Stimulated activated CD8-positive, alpha-beta memory T cell treated with anti-CD3 and anti-CD28 coated beads, Interleukin-15, amount 100 ng/mL, for 1 hour (primary cell): ENCODE data around the gene LSP1.
"Not testable (repeated sequence)": the region's sequence is repeated elsewhere in the genome, so short reads cannot be mapped to it uniquely, and the experiment has no call there.

Source experiments
- DNase-seq: peaks from one replicate; pipeline ENCODE4 v3.0.0-alpha.2; 2020; ENCODE audit warnings: low read depth

LSP1 gene, protein sequence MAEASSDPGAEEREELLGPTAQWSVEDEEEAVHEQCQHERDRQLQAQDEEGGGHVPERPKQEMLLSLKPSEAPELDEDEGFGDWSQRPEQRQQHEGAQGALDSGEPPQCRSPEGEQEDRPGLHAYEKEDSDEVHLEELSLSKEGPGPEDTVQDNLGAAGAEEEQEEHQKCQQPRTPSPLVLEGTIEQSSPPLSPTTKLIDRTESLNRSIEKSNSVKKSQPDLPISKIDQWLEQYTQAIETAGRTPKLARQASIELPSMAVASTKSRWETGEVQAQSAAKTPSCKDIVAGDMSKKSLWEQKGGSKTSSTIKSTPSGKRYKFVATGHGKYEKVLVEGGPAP

DNA sequence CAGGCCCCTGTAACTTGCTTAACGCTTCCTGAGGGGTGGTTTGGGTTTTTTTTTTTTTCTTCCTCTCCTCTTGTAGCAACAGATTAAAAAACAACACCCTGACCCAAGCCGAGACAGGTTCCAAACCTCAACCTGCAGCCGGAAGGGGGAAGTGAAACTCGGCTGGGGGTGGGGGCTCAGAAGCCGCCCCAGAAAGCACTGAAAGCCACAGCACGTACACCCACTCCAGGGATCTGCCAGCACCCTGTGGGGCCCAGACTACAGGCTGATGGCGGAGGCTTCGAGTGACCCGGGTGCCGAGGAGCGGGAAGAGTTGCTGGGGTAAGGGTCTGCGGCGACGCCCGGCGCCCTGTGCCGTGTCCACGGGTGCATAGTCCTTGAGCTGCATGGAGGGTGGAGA, at the start of gene LSP1:
Gene LSP1, plus strand, starts transcription at position 208 of the 400 bp plus-strand sequence. Its CDS starts 61 bp downstream, at position 269.
- DNase-seq = peak; percentile 53

DNA sequence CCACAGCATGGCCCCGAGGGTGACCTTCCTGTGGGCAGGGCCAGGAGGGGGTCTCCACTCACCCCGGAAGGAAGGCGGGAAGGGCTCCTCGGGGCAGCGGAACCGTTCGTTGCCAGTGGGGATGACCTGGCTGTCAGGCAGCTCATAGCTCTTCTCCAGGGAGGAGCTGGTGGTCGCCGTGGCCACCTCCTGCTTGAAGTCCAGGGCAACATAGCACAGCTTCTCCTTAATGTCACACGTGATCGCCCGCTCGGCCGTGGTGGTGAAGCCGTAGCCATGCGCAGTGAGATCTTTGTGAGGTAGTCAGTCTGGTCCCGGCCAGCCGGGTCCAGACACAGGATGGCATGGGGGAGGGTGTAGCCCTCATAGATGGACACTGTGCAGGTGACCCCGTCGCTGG, 49.6 kb upstream of the LSP1 start:
- DNase-seq = no peak

DNA sequence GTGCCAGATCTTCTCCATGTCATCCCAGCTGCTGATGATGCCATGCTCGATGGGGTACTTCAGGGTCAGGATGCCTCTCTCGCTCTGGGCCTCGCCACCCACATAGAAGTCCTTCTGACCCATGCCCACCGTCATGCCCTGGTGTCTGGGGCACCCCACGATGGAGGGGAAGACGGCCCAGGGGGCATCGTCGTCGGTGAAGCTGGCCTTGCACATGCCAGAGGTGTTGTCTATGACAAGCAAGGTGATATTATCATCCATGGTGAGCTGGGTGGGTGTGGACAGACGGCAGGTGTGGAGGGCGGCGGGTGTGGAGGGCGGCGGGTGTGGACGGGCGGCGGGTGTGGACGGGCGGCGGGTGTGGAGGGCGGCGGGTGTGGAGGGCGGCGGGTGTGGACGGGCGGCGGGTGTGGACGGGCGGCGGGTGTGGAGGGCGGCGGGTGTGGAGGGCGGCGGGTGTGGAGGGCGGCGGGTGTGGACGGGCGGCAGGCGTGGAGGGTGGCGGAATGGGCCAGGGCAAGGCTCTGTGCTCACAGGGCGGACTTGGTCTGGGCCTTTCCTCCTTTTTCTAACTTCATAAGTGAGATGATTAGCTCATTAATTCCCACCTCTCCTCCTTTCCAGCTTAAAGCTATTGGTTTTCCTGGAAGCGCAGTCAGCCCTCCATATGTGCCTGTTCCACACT, 48.9 kb upstream of the LSP1 start:
- not testable (repeated sequence) for DNase-seq

DNA sequence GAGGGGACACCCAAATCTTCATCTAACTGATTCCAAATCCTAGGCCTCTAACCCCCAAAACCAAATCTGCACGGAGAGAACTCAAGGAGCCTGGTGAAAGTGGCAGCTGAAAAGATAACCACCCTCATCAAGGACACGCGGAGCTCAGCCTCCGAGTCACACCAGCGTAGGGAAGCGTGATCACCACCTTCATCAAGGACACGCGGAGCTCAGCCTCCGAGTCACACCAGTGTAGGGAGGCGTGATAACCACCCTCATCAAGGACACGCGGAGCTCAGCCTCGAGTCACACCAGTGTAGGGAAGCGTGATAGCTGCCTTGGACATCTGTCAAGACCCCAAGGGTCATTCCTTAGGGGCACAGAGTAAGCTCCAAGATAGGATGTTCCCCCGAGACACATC, 47.4 kb upstream of the LSP1 start:
- DNase-seq = no peak

DNA sequence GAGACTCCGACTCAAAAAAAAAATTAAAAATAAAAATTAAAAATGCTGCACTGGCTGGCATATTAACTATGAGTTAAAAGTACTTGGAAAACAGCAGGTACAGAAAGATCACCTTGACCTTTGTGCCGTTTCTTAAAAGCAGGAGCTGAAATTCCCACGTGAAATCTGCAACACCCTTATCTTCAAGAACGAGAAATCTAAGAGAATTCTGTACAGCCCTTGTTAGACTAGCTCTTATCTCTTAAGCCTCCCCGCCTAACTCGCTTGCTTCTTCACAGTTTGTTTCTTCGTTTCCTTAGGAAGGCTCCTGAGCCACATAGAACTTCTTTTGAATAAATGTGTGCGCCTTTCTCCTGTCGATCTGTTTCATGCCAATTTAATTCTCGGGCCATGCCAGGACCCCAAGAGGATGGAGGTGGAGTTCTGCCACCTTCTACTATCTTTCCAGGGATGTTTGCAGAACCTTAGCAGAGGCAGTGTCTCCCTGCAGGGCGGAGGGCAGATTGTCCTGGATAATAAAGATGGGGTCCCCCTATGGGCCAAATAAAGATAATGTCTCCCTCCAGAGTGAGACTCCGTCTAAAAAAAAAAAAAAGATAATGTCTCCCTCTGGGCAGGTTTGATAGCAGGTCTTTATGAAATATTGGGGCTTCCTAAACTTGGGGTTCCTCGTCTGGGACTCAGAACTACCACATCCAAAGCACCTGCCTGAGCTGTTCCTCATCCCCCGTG, 45.5 kb upstream of the LSP1 start:
- no peak for DNase-seq

DNA sequence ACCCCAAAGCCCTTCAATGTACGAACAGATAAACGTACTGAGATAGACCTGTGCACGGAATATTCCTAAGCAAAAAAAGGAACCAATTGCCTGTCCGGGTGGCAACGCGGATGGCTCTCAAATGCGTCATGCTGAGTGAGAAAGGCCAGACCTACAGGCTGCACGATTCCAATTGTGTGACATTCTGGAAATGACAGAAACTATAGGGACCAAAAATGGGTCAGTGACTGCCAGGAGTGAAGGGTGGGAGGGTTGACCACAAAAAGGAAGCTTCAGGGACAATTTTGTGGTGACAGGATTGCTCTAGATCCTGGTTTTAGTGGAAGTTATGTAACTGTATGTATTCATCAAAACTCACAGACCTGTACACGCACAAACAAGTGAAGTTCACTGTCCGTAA, 42.1 kb upstream of the LSP1 start:
- DNase-seq = no peak

DNA sequence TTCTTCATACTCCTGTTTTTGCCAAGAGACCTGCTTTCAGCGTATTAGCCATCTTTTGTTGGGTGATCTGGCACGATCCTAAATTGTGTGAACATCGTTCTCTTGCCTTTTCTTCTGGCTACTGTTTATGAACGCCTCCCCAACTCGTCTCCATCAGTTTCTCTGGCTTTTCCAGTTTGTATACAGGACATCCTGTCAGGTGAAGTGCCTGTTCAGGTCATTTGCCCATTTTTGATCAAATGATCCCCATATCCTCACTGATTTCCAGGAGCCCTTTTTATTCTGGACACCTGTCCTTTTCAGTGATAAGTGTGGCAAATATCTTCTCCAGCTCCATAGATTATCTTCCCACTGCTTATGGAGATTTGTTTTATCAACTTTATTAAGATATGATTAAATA, 40.6 kb upstream of the LSP1 start:
- no peak for DNase-seq

DNA sequence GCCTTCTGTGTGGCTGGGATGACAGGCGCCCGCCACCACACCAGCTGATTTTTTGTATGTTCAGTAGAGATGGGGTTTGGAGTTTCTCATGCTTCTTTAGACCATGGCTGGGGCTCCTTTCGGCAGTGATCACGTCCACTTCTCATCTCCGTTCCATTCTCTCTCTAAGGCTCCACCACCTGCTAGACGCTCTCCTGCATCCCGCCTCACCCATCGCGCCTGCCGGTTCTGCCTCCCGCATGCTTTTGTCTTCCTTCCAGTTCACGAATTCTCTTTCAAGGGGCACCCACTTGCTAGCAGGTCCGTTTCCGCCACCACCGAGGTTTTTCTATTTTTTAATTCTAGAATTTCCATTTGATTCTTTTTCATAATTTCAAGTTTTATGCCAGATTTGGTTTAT, 40.1 kb upstream of the LSP1 start:
- no peak for DNase-seq

DNA sequence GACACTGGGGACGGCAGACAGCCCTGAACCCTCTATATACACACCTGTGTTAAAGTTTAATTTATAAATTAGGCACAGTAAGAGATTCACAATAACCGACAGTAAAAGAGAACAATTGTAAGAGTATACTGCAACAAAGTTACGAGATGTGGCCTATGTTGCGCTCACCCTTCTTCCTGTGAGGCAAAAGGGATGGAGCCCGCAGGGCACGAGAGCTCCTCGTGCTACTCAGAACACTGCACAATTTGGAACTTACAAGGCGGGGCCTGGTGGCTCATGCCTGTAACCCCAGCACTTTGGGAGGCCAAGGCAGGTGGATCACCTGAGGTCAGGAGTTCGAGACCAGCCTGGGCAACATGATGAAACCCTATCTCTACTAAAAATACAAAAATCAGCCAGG, 39.5 kb upstream of the LSP1 start:
- DNase-seq = not testable (repeated sequence)

DNA sequence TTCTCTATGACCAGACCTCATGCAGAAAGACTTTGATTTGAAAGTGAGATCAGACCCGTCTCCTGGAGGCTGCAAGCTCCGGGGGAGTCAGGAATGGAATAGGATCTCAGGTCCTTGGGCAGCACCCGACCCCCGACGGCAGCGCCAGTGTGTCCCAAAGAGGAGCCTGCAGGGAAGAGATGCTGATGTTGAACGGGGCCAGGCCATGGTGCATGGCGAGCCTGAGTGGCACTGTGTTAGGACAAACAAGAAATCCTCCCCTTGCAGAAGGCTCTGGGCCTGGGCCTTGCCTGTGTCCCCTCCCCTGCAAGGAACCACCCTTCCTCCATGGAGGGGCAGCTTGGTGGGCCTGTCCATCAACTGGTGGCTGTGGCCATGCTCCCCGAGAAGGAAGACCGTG, 38.2 kb upstream of the LSP1 start:
- DNase-seq = no peak

DNA sequence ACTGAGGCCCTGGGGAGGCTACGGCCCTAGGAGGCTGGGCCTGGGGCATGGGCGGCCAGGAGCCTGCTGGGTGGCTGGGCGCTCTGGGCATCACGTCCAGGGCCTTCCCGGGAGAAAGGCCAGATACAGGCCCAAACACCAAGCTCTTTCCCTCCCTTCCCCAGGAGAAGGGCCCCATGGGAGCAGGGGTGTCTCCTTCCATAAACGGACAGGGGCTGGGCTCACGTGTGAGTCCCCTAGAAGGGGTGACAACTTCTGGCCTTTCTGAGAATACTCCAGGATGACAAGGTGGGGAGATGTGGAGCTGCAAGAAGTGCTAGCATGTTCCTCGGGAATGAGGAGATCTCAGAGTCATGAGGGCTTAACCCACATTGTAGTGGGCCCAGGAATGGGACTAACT, 37.6 kb upstream of the LSP1 start:
- no peak for DNase-seq

DNA sequence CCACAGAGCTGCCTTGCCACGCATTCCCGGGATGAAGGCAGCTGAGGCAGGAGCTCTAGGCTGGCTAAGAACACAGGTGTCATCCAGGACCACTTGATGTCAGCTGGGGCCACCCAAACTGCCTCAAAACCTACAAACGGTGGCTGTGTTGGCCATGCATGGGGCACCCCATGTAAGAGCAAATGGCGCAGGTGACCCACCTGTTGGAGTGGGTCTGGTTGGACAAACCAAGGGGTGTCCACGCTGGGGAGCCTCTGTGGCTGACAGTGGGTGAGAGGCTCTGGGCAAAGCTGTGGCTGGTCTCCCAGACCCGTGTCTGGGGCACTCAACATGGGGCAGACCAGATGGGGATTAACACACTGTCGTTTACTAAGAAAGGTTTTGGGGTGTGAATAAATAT, 37.1 kb upstream of the LSP1 start:
- DNase-seq = no peak

DNA sequence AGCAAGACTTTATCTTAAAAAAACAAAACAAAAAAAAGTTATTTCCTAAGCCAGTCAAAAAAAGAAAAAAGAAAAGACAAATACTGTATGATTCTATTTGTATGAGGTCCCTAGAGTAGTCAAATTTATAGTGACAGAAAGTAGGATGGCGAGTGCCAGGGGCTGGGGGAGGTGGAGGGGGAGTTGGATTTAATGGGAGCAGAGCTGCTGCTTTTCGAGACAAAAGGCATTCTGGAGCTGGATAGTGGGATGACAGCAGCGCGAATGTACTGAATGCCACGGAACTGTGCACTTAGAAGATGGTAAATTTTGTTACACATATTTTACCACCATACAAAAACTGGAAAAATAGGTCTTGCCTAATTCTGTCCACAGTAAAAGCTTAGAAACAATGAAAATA, 35.9 kb upstream of the LSP1 start:
- DNase-seq = no peak

DNA sequence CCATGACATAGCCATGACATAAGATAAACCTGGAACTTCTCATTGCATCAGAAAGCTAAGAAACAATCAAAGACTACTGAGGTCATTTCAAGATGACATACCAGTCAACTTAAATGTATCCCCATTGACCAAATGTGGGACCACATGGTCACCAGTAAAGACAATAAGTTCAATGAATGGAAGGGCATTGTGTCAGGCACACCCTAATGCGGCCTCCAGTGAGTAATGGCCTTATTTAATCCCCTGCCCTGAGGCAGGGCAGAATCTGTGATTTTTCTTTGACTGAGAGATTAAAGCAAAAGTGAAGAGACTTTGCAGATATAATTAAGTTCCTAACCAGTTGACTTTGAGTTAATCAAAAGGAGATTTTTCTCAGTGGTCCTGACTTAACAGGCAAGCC, 35.4 kb upstream of the LSP1 start:
- DNase-seq = no peak

DNA sequence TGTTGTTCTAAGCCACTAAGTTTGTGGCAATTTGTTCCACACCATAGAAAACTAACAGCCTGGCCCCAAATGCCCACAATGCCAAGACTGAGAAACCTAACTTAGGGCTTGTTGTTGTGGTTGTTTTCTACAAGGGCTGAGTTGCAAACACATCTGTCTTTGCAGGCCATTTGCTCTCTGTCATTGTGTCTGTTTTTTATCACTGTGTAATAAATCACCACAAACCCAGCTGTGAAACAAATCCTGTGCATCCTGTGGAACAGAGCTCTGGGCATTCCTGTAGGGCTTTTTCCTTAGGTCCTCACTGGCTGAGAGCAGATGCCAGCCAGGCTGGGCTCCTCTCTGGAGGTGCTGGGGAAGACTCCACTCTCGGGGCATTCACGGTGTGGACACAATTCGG, 33.8 kb upstream of the LSP1 start:
- DNase-seq = no peak

DNA sequence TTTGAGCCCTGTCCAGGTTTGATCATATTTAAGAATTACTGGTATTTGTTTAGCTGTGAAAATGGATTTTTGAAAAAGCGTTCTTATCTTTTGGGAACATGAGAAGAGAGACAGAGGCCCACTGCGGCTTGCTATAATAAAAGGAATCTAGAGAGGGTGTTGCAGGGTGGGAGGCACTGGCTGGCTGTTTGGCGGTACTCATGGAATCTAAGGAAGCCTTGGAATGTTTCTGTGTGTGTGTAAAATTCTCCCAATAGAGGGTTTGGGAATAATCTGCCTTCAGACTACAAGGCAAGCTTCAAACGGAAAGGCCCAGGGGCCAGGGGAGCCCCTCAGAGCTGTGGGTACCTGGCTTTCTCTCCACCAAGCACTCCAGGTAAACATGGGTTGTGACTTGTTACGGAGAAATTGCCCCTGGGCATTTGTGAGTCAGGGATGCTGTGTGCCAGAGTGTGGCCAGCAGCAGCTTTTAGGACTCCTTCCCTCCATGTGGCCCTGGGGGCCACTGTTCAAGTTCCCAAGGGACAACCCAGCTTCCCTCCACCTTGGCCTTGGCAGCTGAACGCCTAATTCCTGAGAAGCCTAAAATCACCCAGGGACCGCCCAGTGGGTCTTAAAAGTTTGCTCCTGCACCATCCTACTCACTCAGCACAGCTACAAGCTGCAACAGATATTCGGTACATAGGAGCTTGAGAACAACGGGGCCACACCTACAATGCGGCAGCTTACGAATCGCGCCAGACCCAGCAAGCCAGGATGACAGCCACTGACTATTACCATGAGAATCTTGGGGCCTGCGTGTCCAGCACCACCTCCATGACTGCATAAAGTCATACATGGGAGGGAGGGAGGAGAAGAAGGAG, 32.2 kb upstream of the LSP1 start:
- no peak for DNase-seq

DNA sequence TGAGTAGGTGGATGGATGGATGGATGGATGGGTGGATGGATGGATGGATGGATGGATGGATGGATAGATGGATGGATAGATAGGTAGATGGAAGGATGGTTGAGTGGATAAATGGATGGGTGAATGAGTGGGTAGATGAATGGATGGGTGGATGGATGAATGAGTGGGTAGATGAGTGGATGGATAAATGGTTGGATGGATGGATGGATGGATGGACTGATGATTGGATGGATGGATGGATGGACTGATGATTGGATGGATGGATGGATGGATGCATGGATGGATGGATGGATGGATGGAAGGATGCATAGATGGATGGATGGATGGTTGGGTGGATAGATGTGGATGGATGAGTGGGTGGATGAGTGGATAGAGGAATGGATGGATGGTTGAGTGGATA, 31.3 kb upstream of the LSP1 start:
- DNase-seq = no peak

DNA sequence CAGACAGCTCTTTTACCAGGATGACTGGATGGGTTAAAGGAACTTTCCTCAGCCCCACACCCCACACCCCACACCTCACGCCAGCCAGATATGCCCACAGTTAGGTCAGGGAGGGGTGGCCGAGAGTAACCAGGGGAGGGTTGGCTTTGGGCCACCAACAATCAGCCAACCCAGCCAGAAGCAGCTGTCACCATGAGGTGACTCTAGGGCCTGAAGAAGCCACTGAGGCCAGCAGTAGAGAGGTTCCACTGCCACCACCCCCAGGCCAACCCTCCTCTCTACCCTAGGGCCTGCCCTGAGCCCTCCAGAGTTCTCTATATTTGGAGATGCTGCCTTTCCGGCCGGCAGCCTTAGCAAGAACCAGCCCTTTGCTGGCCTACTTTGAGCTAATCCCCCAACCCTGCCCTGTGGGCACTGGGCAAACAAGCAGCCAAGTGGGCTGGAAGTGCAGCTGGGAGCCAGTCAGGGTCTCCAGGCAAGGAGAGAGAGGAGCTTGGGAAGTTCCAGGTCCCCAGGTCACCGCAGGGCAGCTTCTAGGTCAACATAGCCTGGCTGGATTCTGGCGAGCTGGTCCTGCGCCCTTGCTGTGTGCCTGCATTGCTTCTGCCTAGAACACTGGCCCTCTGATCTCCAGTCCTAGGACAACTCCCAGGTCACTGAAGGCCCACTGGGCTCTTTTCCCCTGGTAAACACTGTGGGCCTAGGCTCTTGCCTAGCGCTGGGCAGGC, 30.1 kb upstream of the LSP1 start:
- DNase-seq = no peak

DNA sequence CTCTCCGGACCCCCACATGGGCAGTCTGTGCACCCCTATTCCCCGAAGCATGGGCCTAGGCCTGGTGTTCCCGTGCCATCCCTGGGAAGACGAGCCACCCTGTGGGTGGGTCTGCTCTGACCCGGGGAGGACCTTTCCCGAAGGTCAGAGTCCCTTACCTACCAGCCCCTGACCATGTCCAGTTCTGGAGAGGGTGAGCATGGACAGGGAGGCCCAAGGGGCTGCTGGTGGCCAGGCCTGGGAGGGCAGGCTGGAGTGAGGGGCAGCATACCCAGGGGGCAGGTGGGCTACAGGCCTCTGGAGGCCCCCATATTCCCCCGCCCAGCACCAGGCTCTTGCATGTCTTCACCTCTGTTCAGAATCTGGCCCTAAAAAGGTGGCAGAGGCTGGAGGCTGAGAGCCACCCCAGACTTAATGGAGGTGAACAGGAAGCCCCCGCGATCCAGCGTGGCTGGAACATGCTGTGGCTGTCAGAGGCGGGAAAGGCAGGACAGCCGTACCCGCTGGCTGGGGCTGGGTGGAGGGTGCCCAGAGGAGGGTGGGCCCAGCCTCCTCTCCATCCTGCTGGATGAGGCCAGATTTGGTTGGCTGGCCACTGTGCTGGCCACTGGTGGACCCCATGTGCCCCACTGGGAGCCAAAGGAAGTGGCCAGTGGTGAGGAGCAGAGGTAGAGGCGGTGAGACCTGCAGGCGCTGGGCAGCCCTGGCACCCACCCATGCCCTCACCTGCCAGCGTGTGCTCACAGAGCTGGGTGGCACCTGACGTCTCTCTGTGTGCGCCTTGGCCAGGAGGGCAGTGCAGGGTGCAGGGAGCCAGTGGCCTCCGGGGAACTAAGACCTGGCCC, 29.3 kb upstream of the LSP1 start:
- no peak for DNase-seq

DNA sequence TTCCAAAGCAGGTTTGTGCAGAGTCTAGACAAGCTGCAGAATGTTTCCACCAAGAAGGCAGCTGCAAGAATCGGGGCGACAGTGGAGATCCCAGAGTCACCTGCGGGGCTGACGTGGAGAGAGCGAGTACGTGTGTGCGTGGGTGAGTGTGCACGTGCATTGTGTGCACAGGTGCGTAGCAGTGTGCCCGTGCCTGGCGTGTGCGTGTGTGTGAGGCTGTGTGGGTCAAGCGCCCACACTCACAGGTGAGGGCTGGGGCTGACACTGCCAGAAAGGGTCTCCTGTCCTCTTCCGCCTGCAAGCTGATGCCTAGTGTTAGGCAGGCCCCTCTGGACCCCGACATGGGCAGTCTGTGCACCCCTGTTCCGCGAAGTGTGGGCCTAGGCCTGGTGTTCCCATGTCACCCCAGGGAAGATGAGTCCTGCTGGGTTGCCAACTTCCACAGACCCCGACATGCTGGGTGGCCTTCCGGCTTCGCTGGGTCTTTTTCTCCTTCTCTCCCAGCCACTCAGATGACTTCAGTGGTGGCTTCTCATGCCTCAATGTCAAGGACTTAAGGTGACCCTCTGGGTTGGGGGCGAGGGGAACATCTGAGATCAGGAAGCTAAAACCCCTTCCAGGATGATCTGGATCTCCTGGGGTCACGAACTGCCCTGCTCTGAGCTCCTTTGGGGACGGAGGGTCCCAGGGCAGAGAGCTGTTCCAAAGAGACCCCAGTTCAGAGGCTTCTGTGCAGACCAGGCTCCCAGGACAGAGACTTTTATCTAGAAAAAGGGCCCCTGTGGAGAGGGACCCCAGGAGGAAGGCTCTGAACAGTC, 28.5 kb upstream of the LSP1 start:
- no peak for DNase-seq
